NCI-H524 treated with DMSO at 0.1 percent for 48 hours (cell line): ENCODE measurements around the gene TWNK.

Source experiments
- DNase-seq: peaks from one replicate; lab custom pipeline; 2025; lab: John Stamatoyannopoulos, UW

TWNK gene

GRCh38 chr10:100996678-100997359 is 9.5 kb downstream of the TWNK start:
- no peak for DNase-seq

GRCh38 chr10:100997360-100998182 is 10.2 kb downstream of the TWNK start:
- no peak for DNase-seq

GRCh38 chr10:100998183-100998990 is 11.0 kb downstream of the TWNK start:
- DNase-seq, result no peak

- DNase-seq, result no peak
These were observed 11.8 kb downstream of the TWNK start for GRCh38 chr10:100998991-100999741.

- no peak for DNase-seq
These were observed 12.4 kb downstream of the TWNK start, which contains the start of gene LZTS2 for GRCh38 chr10:100999742-101000126. Gene LZTS2 (plus strand): TSS chr10:100999808. CDS start chr10:101002539, 2,731 bp downstream.

GRCh38 chr10:101000127-101000914 is 13.0 kb downstream of the TWNK start:
- DNase-seq, result no peak

- DNase-seq, result no peak
These were observed 13.7 kb downstream of the TWNK start for GRCh38 chr10:101000915-101001658.

GRCh38 chr10:101001659-101002035 is 14.3 kb downstream of the TWNK start:
- no peak for DNase-seq

- DNase-seq, result no peak
These were observed 15.1 kb downstream of the TWNK start for GRCh38 chr10:101002456-101002855.

- no peak for DNase-seq
These were observed 16.4 kb downstream of the TWNK start for GRCh38 chr10:101003639-101004206.

- DNase-seq, result no peak
These were observed 18.0 kb downstream of the TWNK start for GRCh38 chr10:101005361-101005760.

- no peak for DNase-seq
These were observed 18.7 kb downstream of the TWNK start for GRCh38 chr10:101005869-101006567.

- DNase-seq, result no peak
These were observed 19.3 kb downstream of the TWNK start for GRCh38 chr10:101006593-101007098.

GRCh38 chr10:101007099-101007711 is 19.9 kb downstream of the TWNK start:
- no peak for DNase-seq

GRCh38 chr10:101007915-101008822 is 20.8 kb downstream of the TWNK start:
- no peak for DNase-seq

- no peak for DNase-seq
These were observed 21.6 kb downstream of the TWNK start for GRCh38 chr10:101008823-101009423.

GRCh38 chr10:101010329-101010728 is 23.0 kb downstream of the TWNK start:
- DNase-seq, result no peak
